ENCODE data around the gene ENO1. TPM values are rescaled to one million over a fixed set of nuclear protein-coding genes. Genes with fewer than 3 reads are reported as not detected.

The ENO1 gene
- total RNA-seq, 2 donors from 2014 or later, result 1,263 to 1,351 TPM

GRCh38 chr1:8871965-8872399 is 6.5 kb downstream of the ENO1 start:
- no peak overlapping the region for H3K4me3 Mint-ChIP-seq
- H3K4me3 ChIP-seq (ENCODE audit: low read length), result peak overlapping the region; percentile 95
- H3K27ac Mint-ChIP-seq, result peak overlapping the region; percentile 11
- TF ChIP-seq, protein P1, sequence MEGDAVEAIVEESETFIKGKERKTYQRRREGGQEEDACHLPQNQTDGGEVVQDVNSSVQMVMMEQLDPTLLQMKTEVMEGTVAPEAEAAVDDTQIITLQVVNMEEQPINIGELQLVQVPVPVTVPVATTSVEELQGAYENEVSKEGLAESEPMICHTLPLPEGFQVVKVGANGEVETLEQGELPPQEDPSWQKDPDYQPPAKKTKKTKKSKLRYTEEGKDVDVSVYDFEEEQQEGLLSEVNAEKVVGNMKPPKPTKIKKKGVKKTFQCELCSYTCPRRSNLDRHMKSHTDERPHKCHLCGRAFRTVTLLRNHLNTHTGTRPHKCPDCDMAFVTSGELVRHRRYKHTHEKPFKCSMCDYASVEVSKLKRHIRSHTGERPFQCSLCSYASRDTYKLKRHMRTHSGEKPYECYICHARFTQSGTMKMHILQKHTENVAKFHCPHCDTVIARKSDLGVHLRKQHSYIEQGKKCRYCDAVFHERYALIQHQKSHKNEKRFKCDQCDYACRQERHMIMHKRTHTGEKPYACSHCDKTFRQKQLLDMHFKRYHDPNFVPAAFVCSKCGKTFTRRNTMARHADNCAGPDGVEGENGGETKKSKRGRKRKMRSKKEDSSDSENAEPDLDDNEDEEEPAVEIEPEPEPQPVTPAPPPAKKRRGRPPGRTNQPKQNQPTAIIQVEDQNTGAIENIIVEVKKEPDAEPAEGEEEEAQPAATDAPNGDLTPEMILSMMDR (conservative IDR thresholded peaks at IDR 0.05), result no peak
- H3K9ac ChIP-seq (ENCODE audit: extremely low read depth, low read length, poor library complexity, severe bottlenecking), result no peak overlapping the region
- H3K9me3 ChIP-seq (ENCODE audit: control insufficient read depth, low read length), result no peaks in the 10 kb centered on the region
- no peaks in the 10 kb centered on the region for H3K9me3 Mint-ChIP-seq
- peaks cover 58% of the 10 kb centered on the region for H3K4me1 Mint-ChIP-seq
- H3K27me3 Mint-ChIP-seq (ENCODE audit: insufficient read depth), result no peaks in the 10 kb centered on the region
- H3K27ac ChIP-seq (ENCODE audit: low read depth, low read length), result no peak overlapping the region
- DNase-seq, result no peak
- H3K36me3 Mint-ChIP-seq (ENCODE audit: low read depth), result peaks cover 94% of the 10 kb centered on the region
- peaks cover 34% of the 10 kb centered on the region for H3K4me1 ChIP-seq (ENCODE audit: control insufficient read depth, insufficient read depth, low read length)
- WGBS, 2 experiments (ENCODE audit: insufficient coverage in 1 of 2, insufficient read length in 1 of 2), result 71 to 74% methylated on average over 5 of the region's 5 CpGs
- no peaks in the 10 kb centered on the region for H3K27me3 ChIP-seq (ENCODE audit: control insufficient read depth, insufficient read depth, low read length, poor library complexity, severe bottlenecking)
- H3K36me3 ChIP-seq (ENCODE audit: control insufficient read depth, insufficient read depth, low read length), result peaks cover 98% of the 10 kb centered on the region

DNA sequence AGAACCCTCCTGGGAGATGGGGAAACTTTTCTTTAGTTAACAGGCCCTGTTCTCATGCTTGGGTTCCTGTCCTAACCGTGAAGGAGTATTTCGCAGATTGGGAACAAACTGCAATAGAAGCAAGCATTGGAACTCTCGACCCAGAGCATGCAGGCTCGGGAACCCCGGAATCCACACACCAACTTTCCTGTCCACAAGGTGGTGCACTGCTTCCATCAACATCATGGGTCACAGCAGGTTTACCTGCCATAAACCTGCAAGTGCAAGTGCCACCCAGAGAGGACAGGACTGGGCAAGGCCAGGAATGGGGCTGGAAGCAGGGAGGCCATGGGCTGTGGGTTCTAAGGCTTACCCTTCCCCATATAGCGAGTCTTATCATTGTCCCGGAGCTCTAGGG is 6.9 kb downstream of the ENO1 start:
- DNase-seq, result peak; percentile 85
- H3K4me1 Mint-ChIP-seq, result peaks cover 58% of the 10 kb centered on the region
- TF ChIP-seq, protein P1 (conservative IDR thresholded peaks at IDR 0.05), result peak; percentile 79
- Histone ChIP-seq H3K27me3 (ENCODE audit: control insufficient read depth, insufficient read depth, low read length, poor library complexity, severe bottlenecking) (no peaks in the 10 kb centered on the region), H3K27ac (ENCODE audit: low read depth, low read length) (no peak overlapping the region), H3K4me3 (ENCODE audit: low read length) (peak overlapping the region; percentile 95), H3K9ac (ENCODE audit: extremely low read depth, low read length, poor library complexity, severe bottlenecking) (no peak overlapping the region), H3K4me1 (ENCODE audit: control insufficient read depth, insufficient read depth, low read length) (peaks cover 34% of the 10 kb centered on the region), H3K9me3 (ENCODE audit: control insufficient read depth, low read length) (no peaks in the 10 kb centered on the region), H3K36me3 (ENCODE audit: control insufficient read depth, insufficient read depth, low read length) (peaks cover 98% of the 10 kb centered on the region)
- WGBS, 2 experiments (ENCODE audit: insufficient coverage in 1 of 2, insufficient read length in 1 of 2), result 91 to 97% methylated on average over 5 to 7 of the region's 7 CpGs
- no peaks in the 10 kb centered on the region for H3K9me3 Mint-ChIP-seq
- H3K36me3 Mint-ChIP-seq (ENCODE audit: low read depth), result peaks cover 95% of the 10 kb centered on the region
- peak overlapping the region; percentile 76 for H3K27ac Mint-ChIP-seq
- no peak overlapping the region for H3K4me3 Mint-ChIP-seq
- H3K27me3 Mint-ChIP-seq (ENCODE audit: insufficient read depth), result no peaks in the 10 kb centered on the region

- no peaks in the 10 kb centered on the region for H3K27me3 Mint-ChIP-seq (ENCODE audit: insufficient read depth)
- TF ChIP-seq, protein P1 (conservative IDR thresholded peaks at IDR 0.05), result no peak
- peaks cover 34% of the 10 kb centered on the region for H3K4me1 ChIP-seq (ENCODE audit: control insufficient read depth, insufficient read depth, low read length)
- peak overlapping the region; percentile 95 for H3K4me3 ChIP-seq (ENCODE audit: low read length)
- no peaks in the 10 kb centered on the region for H3K27me3 ChIP-seq (ENCODE audit: control insufficient read depth, insufficient read depth, low read length, poor library complexity, severe bottlenecking)
- H3K9ac ChIP-seq (ENCODE audit: extremely low read depth, low read length, poor library complexity, severe bottlenecking), result no peak overlapping the region
- no peak overlapping the region for H3K27ac ChIP-seq (ENCODE audit: low read depth, low read length)
- peaks cover 96% of the 10 kb centered on the region for H3K36me3 ChIP-seq (ENCODE audit: control insufficient read depth, insufficient read depth, low read length)
- peaks cover 54% of the 10 kb centered on the region for H3K4me1 Mint-ChIP-seq
- H3K9me3 Mint-ChIP-seq, result no peaks in the 10 kb centered on the region
- peaks cover 94% of the 10 kb centered on the region for H3K36me3 Mint-ChIP-seq (ENCODE audit: low read depth)
- no peak overlapping the region for H3K4me3 Mint-ChIP-seq
- H3K9me3 ChIP-seq (ENCODE audit: control insufficient read depth, low read length), result no peaks in the 10 kb centered on the region
- 95 to 97% methylated on average over 15 to 18 of the region's 18 CpGs for WGBS, 2 experiments (ENCODE audit: insufficient coverage in 1 of 2, insufficient read length in 1 of 2)
- H3K27ac Mint-ChIP-seq, result peak overlapping the region; percentile 76
- peak; percentile 39 for DNase-seq
Measured at GRCh38 chr1:8870616-8871538, 7.6 kb downstream of the ENO1 start.
